Kidney epithelial cell (primary cell): ENCODE data around the gene CDK2. TPM values are rescaled to one million over a fixed set of nuclear protein-coding genes. Genes with fewer than 3 reads are reported as not detected.
A peak's percentile ranks its signal among the peaks of the same experiment; 100 is the strongest.
"Not testable (repeated sequence)": the region's sequence is repeated elsewhere in the genome, so short reads cannot be mapped to it uniquely, and the experiment has no call there.

Source experiments
- DNase-seq: peaks from one replicate; pipeline ENCODE4 v3.0.0-alpha.2; 2010; ENCODE audit warnings: low read depth
- H3K27me3 ChIP-seq: 2 replicates; pipeline ENCODE4 v1.6.0; 2011; ENCODE audit warnings: low read length; ENCODE audit not compliant: control insufficient read depth, insufficient read depth
- H3K36me3 ChIP-seq: 2 replicates; pipeline ENCODE4 v1.5.1; 2011; ENCODE audit warnings: low read length; ENCODE audit not compliant: control insufficient read depth, insufficient read depth
- H3K4me3 ChIP-seq: 2 replicates; pipeline ENCODE4 v1.5.1; 2011; ENCODE audit warnings: low read depth, mild to moderate bottlenecking, control low read depth, low read length
- total RNA-seq: library from RNA; depleted of rRNA; stranded (reverse); fragments of >200 nt; gene quantifications from 2 replicates; pipeline ENCODE4 v1.2.3, GENCODE V29; 2015
- TF ChIP-seq, protein P1 (sequence below): IDR thresholded peaks from 2 replicates; pipeline ENCODE4 v1.5.1; 2011; ENCODE audit warnings: mild to moderate bottlenecking, moderate library complexity, low read length, control low read depth, inconsistent platforms; ENCODE audit not compliant: insufficient read depth, poor library complexity, severe bottlenecking

Gene CDK2
- total RNA-seq, 1 donor from 2014 or later: 21.4 TPM

DNA sequence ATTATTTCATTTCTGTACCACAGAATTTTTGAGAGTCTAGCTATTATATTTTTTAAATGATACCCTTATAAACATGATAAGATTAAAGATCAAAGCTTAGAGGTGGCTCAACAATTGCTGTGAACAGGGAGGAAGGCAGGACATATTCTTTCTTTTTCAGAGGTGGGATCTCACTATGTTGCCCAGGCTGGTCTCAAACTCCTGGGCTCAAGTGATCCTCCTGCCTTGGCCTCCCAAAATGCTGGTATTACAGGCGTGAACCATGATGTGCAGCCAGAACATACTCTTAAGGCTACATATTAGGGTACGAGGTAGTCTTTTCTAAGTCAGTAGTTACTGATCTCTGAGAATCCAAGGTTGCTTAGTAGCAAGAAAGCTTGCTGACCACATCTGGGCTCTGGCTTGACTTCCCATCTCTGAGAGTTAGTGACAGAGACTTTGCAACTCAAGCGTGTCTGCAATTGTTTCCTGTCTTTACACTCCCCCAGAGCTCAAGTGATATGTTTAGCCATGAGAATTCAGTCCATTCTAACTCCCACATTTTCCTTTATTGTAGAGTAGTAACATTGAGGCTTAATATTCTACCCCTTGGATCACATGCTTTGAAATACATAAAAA lies 15.8 kb downstream of the CDK2 start:
- TF ChIP-seq, protein P1, sequence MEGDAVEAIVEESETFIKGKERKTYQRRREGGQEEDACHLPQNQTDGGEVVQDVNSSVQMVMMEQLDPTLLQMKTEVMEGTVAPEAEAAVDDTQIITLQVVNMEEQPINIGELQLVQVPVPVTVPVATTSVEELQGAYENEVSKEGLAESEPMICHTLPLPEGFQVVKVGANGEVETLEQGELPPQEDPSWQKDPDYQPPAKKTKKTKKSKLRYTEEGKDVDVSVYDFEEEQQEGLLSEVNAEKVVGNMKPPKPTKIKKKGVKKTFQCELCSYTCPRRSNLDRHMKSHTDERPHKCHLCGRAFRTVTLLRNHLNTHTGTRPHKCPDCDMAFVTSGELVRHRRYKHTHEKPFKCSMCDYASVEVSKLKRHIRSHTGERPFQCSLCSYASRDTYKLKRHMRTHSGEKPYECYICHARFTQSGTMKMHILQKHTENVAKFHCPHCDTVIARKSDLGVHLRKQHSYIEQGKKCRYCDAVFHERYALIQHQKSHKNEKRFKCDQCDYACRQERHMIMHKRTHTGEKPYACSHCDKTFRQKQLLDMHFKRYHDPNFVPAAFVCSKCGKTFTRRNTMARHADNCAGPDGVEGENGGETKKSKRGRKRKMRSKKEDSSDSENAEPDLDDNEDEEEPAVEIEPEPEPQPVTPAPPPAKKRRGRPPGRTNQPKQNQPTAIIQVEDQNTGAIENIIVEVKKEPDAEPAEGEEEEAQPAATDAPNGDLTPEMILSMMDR: no peak
- peak; percentile 74 for DNase-seq
- no peaks in the 10 kb centered on the region for H3K27me3 ChIP-seq
- H3K4me3 ChIP-seq: no peak overlapping the region
- peaks cover 3% of the 10 kb centered on the region for H3K36me3 ChIP-seq

DNA sequence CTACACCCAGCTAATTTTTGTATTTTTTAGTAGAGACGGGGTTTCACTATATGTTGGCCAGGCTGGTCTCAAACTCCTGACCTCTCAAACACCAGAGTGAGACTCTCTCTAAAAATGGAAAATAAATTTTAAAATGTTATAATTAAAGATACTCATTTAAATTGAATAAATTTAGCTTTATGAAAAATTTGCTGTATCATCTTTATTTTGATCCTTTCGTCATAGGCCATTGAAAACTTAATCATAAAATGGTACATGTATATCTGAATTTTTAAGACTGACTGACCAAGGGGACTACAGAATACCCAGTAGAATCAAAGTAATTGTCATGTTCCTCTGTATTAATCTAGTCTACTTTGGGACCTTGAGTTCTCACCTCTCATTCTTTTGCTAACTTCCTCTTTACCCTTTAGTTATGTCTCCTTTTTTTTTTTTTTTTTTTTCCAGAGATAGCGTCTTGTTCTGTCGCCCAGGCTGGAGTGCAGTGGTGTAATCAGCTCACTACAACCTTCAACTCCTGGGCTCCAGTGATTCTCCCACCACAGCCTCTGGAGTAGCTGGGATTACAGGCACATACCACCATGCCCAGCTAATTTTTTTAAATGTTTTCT lies 16.7 kb downstream of the CDK2 start:
- H3K36me3 ChIP-seq: peaks cover 3% of the 10 kb centered on the region
- no peak for DNase-seq
- H3K4me3 ChIP-seq: no peak overlapping the region
- TF ChIP-seq, protein P1: no peak
- no peaks in the 10 kb centered on the region for H3K27me3 ChIP-seq

DNA sequence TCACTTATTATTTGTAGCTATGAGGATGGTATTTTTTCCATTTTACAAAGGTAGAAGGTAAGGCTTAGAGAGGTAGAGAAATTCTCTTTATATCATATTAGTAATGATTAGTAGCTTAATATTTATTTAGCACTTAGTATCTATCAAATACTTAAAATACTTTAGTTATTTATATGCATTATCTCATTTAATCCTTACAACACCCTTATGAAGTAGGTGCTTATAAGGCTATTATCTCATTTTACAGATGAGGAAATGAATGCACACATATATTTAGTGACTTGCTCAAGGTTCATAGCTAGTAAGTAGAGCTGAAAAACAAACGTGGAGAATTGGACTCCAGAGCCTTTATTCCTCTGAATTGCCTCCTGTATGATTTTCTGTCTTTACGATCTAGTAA lies 18.2 kb downstream of the CDK2 start:
- Histone ChIP-seq H3K27me3 (no peaks in the 10 kb centered on the region), H3K36me3 (peaks cover 5% of the 10 kb centered on the region), H3K4me3 (no peak overlapping the region)
- no peak for DNase-seq
- TF ChIP-seq, protein P1: no peak

DNA sequence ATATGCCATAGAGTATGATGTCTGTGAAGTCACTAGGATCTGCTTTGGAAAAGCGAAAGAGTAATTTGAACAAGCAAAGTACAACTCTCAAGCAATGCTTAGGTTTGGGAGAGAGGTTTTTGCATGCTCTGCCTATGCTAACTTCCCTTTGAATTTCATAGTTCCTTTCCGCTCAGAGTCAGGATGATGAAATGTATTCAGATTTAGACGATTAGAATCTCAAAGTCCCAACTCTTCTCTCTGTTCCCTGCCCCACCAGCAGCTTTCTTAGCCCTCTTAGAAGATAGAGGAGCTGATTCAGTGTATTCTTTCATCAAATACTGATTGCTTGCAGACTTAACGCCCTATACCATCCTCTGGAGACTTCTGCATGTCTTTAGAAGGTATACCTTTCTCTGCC lies 18.7 kb downstream of the CDK2 start:
- no peak for DNase-seq
- H3K4me3 ChIP-seq: no peak overlapping the region
- peaks cover 5% of the 10 kb centered on the region for H3K36me3 ChIP-seq
- TF ChIP-seq, protein P1: no peak
- H3K27me3 ChIP-seq: no peaks in the 10 kb centered on the region

DNA sequence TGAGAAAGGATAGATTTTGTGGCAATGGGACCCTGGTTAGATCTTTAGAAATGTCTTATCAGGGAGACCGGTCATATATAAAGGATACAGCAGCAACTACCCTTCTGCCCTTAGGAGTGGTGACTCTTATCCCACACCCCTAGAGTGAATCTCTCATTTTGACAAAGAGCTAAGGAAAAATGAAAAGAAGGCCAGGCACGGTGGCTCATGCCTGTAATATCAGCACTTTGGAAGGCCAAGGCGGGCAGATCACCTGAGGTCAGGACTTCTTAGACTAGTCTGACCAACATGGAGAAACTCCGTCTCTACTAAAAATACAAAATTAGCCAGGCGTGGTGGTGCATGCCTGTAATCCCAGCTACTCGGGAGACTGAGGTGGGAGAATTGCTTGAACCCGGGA lies 19.3 kb downstream of the CDK2 start:
- H3K27me3 ChIP-seq, H3K4me3 ChIP-seq, H3K36me3 ChIP-seq, DNase-seq: not testable (repeated sequence)

DNA sequence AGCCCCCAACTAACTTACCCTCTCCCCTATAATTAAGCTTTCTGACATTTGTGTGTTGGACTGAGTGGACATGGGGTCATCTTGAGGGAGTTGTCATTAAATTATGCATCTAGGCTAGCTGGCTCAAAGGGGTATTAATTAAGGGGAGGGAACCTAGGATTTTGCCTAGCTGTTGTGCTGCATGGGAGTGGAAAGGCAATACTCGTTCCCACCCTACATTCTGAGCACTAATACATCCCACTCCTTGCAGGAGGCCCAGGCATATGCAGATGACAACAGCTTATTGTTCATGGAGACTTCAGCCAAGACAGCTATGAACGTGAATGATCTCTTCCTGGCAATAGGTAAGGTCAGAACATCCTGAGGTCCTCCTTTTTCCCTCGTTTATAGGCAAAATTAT lies 24.5 kb downstream of the CDK2 start:
- Histone ChIP-seq H3K36me3 (peaks cover 4% of the 10 kb centered on the region), H3K4me3 (no peak overlapping the region), H3K27me3 (no peaks in the 10 kb centered on the region)
- no peak for DNase-seq
- TF ChIP-seq, protein P1: no peak
